Common myeloid progenitor, CD34-positive (primary cell): Measurements from ENCODE around the gene PRKN.
"Not testable (repeated sequence)": the region's sequence is repeated elsewhere in the genome, so short reads cannot be mapped to it uniquely, and the experiment has no call there.

Experiments used
- CTCF ChIA-PET: fragments of 350-600 bp; sonication (Branson Sonifier 250); formaldehyde crosslinking; loops from one replicate; lab custom pipeline; 2021; ENCODE audit warnings: antibody characterized with exemption; lab: Charles Lee
- POLR2A ChIA-PET: fragments of 350-600 bp; sonication (Branson Sonifier 250); formaldehyde crosslinking; loops from one replicate; lab custom pipeline; 2021; ENCODE audit warnings: antibody characterized with exemption; lab: Charles Lee
- DNase-seq, 3 donors: peaks; one replicate each; pipeline versions ENCODE4 v3.0.0 to v3.0.0-alpha.2; 2013
- H3K27ac ChIP-seq, 2 experiments: 1 replicate in 1 of 2; 2 replicates in 1 of 2; pipeline ENCODE4 v1.7.0; 2013; ENCODE audit warnings: inconsistent platforms in 2 of 2, low read length in 2 of 2, mild to moderate bottlenecking in 2 of 2, low read depth in 1 of 2, moderate library complexity in 1 of 2; ENCODE audit not compliant: severe bottlenecking in 2 of 2, insufficient read depth in 1 of 2, poor library complexity in 1 of 2
- H3K27me3 ChIP-seq, 5 experiments: replicated peaks in 2 of 5; 1 replicate in 3 of 5; 2 replicates in 2 of 5; pipeline versions ENCODE4 v1.6.1 to v1.7.0; 2013; ENCODE audit warnings: low read length in 4 of 5, mild to moderate bottlenecking in 2 of 5, moderate library complexity in 2 of 5, inconsistent platforms in 1 of 5; ENCODE audit not compliant: insufficient read depth in 5 of 5, control insufficient read depth in 4 of 5
- H3K36me3 ChIP-seq, 4 experiments: 1 replicate in 2 of 4; 2 replicates in 2 of 4; pipeline versions ENCODE4 v1.6.1 to v1.7.0; 2013; ENCODE audit warnings: low read length in 3 of 4, control low read depth in 1 of 4, mild to moderate bottlenecking in 1 of 4; ENCODE audit not compliant: control insufficient read depth in 4 of 4, insufficient read depth in 4 of 4
- H3K4me1 ChIP-seq, 4 experiments: 1 replicate in 3 of 4; 2 replicates in 1 of 4; pipeline versions ENCODE4 v1.6.1 to v1.7.1; 2013; ENCODE audit warnings: low read length in 3 of 4, mild to moderate bottlenecking in 3 of 4, control low read depth in 1 of 4, inconsistent platforms in 1 of 4, moderate library complexity in 1 of 4; ENCODE audit not compliant: control insufficient read depth in 4 of 4, insufficient read depth in 4 of 4; ENCODE audit errors: control extremely low read depth in 1 of 4
- H3K4me3 ChIP-seq, 7 experiments: 1 replicate in 4 of 7; 2 replicates in 3 of 7; pipeline versions ENCODE4 v1.5.1 to v1.7.0; 2013; ENCODE audit warnings: mild to moderate bottlenecking in 7 of 7, low read length in 6 of 7, moderate library complexity in 6 of 7, inconsistent platforms in 2 of 7, low read depth in 2 of 7, control low read depth in 1 of 7; ENCODE audit not compliant: insufficient read depth in 4 of 7, control insufficient read depth in 1 of 7; ENCODE audit errors: extremely low read depth in 1 of 7
- H3K9me3 ChIP-seq, 5 experiments: 1 replicate in 4 of 5; 2 replicates in 1 of 5; pipeline versions ENCODE4 v1.6.1 to v1.7.1; 2013; ENCODE audit warnings: low read length in 4 of 5, mild to moderate bottlenecking in 2 of 5, inconsistent platforms in 1 of 5, low read depth in 1 of 5, moderate library complexity in 1 of 5; ENCODE audit not compliant: control insufficient read depth in 4 of 5, insufficient read depth in 2 of 5; ENCODE audit errors: control extremely low read depth in 1 of 5
- WGBS: methylation state at CpG from one replicate; pipeline ENCODE4 v1.1.5; 2013; ENCODE audit not compliant: insufficient coverage; 5-methylcytosine and 5-hydroxymethylcytosine counted together

Gene PRKN

GRCh38 chr6:161496941-161497340 lies 1230.6 kb downstream of the PRKN start:
- no peaks in the 10 kb centered on the region for H3K36me3 ChIP-seq
- H3K4me1 ChIP-seq, result no peaks in the 10 kb centered on the region
- no peaks in the 10 kb centered on the region for H3K9me3 ChIP-seq
- ChIA-PET CTCF (no interaction called here), POLR2A (no interaction called here)
- DNase-seq, result no peak
- WGBS, result 92% methylated on average over 6 of the region's 8 CpGs
- no peak overlapping the region for H3K27ac ChIP-seq
- H3K4me3 ChIP-seq, result no peak overlapping the region
- H3K27me3 ChIP-seq, result no peaks in the 10 kb centered on the region

GRCh38 chr6:161496271-161496670 lies 1231.3 kb downstream of the PRKN start:
- H3K27ac ChIP-seq, CTCF ChIA-PET, H3K4me1 ChIP-seq, POLR2A ChIA-PET, H3K4me3 ChIP-seq, H3K36me3 ChIP-seq, H3K27me3 ChIP-seq, DNase-seq, H3K9me3 ChIP-seq: not testable (repeated sequence)
- WGBS, result 100% methylated on average over 2 of the region's 4 CpGs

- H3K4me3 ChIP-seq, result no peak overlapping the region
- ChIA-PET CTCF (no interaction called here), POLR2A (no interaction called here)
- WGBS, result 94% methylated on average over 3 of the region's 7 CpGs
- H3K4me1 ChIP-seq, result no peaks in the 10 kb centered on the region
- no peak overlapping the region for H3K27ac ChIP-seq
- no peaks in the 10 kb centered on the region for H3K36me3 ChIP-seq
- H3K9me3 ChIP-seq, result no peaks in the 10 kb centered on the region
- DNase-seq, result no peak
- peaks cover 0 to 3% (median 0%) of the 10 kb centered on the region in 5 experiments for H3K27me3 ChIP-seq
These were observed 1233.0 kb downstream of the PRKN start for GRCh38 chr6:161494566-161494965.

GRCh38 chr6:161493576-161494118 lies 1233.9 kb downstream of the PRKN start:
- ChIA-PET POLR2A (no interaction called here), CTCF (interaction anchor here (0.6 kb wide), 1 partner anchor 75 kb away, joined by 3 read pairs; no protein-coding TSS in a partner anchor)
- DNase-seq, result no peak
- Histone ChIP-seq H3K27ac (no peak overlapping the region), H3K9me3 (no peaks in the 10 kb centered on the region), H3K27me3 (peaks cover 0 to 3% (median 0%) of the 10 kb centered on the region in 5 experiments), H3K4me1 (no peaks in the 10 kb centered on the region), H3K36me3 (no peaks in the 10 kb centered on the region), H3K4me3 (no peak overlapping the region)
- 93% methylated on average over 9 of the region's 13 CpGs for WGBS

- H3K4me3 ChIP-seq, result no peak overlapping the region
- no peak for DNase-seq
- ChIA-PET CTCF (no interaction called here), POLR2A (interaction anchor here (0.7 kb wide), 1 partner anchor 69 kb away, joined by 3 read pairs; no protein-coding TSS in a partner anchor)
- H3K27me3 ChIP-seq, result peaks cover 0 to 3% (median 0%) of the 10 kb centered on the region in 5 experiments
- H3K9me3 ChIP-seq, result no peaks in the 10 kb centered on the region
- H3K27ac ChIP-seq, result no peak overlapping the region
- no peaks in the 10 kb centered on the region for H3K4me1 ChIP-seq
- 87% methylated on average over 5 of the region's 5 CpGs for whole genome bisulfite sequencing
- H3K36me3 ChIP-seq, result no peaks in the 10 kb centered on the region
These were observed 1237.8 kb downstream of the PRKN start for GRCh38 chr6:161489626-161490306.

GRCh38 chr6:161487694-161488093 lies 1239.9 kb downstream of the PRKN start:
- no peaks in the 10 kb centered on the region for H3K4me1 ChIP-seq
- ChIA-PET CTCF (no interaction called here), POLR2A (no interaction called here)
- no peak overlapping the region for H3K27ac ChIP-seq
- no peaks in the 10 kb centered on the region for H3K36me3 ChIP-seq
- no peaks in the 10 kb centered on the region for H3K9me3 ChIP-seq
- no peak overlapping the region for H3K4me3 ChIP-seq
- WGBS, result 100% methylated on average over 1 of the region's 5 CpGs
- no peak for DNase-seq
- peaks cover 0 to 3% (median 0%) of the 10 kb centered on the region in 5 experiments for H3K27me3 ChIP-seq

GRCh38 chr6:161487217-161487531 lies 1240.4 kb downstream of the PRKN start:
- no peak for DNase-seq
- CTCF ChIA-PET, result no interaction called here
- Histone ChIP-seq H3K9me3 (no peaks in the 10 kb centered on the region), H3K36me3 (no peaks in the 10 kb centered on the region), H3K4me3 (no peak overlapping the region), H3K27me3 (peaks cover 0 to 3% (median 0%) of the 10 kb centered on the region in 5 experiments), H3K27ac (no peak overlapping the region), H3K4me1 (no peaks in the 10 kb centered on the region)
- POLR2A ChIA-PET, result no interaction called here
- 100% methylated on average over 1 of the region's 1 CpG for WGBS
